ENCODE data around the gene RSF1. TPM values are rescaled to one million over a fixed set of nuclear protein-coding genes. Genes with fewer than 3 reads are reported as not detected.

Gene RSF1
- total RNA-seq, 1 donor from 2014 or later: 74.2 TPM

DNA sequence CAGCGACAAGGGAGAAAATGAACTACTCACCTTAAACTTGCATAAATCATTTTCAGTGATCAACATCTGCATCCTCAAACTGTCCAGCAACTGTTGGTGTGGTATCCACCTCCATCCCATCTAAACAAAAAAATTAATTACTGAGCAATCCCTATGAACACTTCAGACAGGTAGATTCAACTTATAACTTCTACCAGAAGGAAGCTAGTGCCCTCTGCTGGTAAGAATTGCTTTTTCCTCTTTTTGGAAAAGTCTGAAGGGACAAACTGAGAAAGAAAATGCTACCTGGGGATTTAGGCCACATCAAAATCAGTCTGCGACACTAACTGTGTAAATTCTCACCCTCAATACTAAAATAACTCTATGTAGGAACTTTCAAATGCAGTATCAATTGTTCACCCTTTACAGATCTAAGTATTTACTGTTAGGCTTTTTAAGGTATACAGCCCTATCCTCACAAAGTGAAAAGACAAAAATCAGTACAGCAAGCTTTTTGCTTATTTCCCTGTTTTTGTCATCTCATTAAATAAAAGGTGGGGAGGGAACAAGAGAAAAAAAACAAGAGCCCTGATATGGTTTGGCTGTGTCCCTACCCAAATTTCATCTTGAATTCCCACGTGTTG, 200.8 kb downstream of the RSF1 start:
- Mint-ChIP-seq H3K27ac (ENCODE audit: unreplicated experiment) (no peak overlapping the region), H3K36me3 (ENCODE audit: unreplicated experiment) (peaks cover 40% of the 10 kb centered on the region), H3K4me3 (ENCODE audit: unreplicated experiment) (no peak overlapping the region), H3K9me3 (ENCODE audit: unreplicated experiment) (no peaks in the 10 kb centered on the region), H3K27me3 (ENCODE audit: unreplicated experiment) (no peaks in the 10 kb centered on the region), H3K4me1 (ENCODE audit: unreplicated experiment) (no peaks in the 10 kb centered on the region)
- no peak for DNase-seq (ENCODE audit: extremely low spot score, unreplicated experiment)
- TF ChIP-seq, protein P1, sequence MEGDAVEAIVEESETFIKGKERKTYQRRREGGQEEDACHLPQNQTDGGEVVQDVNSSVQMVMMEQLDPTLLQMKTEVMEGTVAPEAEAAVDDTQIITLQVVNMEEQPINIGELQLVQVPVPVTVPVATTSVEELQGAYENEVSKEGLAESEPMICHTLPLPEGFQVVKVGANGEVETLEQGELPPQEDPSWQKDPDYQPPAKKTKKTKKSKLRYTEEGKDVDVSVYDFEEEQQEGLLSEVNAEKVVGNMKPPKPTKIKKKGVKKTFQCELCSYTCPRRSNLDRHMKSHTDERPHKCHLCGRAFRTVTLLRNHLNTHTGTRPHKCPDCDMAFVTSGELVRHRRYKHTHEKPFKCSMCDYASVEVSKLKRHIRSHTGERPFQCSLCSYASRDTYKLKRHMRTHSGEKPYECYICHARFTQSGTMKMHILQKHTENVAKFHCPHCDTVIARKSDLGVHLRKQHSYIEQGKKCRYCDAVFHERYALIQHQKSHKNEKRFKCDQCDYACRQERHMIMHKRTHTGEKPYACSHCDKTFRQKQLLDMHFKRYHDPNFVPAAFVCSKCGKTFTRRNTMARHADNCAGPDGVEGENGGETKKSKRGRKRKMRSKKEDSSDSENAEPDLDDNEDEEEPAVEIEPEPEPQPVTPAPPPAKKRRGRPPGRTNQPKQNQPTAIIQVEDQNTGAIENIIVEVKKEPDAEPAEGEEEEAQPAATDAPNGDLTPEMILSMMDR (IDR thresholded peaks at IDR 0.05): peak; percentile 76

DNA sequence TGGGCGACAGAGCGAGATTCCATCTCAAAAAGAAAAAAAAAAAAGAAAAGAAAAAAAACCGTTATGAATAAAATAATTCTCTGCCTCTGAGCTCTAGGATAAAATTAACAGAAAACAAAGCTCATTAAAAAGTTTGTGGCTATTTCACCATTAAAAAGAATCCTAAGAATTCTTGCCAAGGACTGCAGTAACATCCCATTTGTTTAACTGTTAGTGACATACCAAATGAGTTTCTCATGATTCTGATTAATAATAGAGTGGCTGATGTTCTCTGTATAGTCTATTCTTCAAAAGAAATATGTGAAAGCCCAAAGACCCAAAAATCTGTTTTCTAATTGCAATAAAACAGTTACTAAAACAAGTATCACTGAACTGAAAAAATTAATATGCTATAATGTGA, 202.6 kb downstream of the RSF1 start:
- Mint-ChIP-seq H3K36me3 (ENCODE audit: unreplicated experiment) (peaks cover 36% of the 10 kb centered on the region), H3K9me3 (ENCODE audit: unreplicated experiment) (no peaks in the 10 kb centered on the region), H3K4me1 (ENCODE audit: unreplicated experiment) (no peaks in the 10 kb centered on the region), H3K4me3 (ENCODE audit: unreplicated experiment) (no peak overlapping the region), H3K27me3 (ENCODE audit: unreplicated experiment) (no peaks in the 10 kb centered on the region), H3K27ac (ENCODE audit: unreplicated experiment) (no peak overlapping the region)
- no peak for DNase-seq (ENCODE audit: extremely low spot score, unreplicated experiment)
- TF ChIP-seq, protein P1 (IDR thresholded peaks at IDR 0.05): no peak

DNA sequence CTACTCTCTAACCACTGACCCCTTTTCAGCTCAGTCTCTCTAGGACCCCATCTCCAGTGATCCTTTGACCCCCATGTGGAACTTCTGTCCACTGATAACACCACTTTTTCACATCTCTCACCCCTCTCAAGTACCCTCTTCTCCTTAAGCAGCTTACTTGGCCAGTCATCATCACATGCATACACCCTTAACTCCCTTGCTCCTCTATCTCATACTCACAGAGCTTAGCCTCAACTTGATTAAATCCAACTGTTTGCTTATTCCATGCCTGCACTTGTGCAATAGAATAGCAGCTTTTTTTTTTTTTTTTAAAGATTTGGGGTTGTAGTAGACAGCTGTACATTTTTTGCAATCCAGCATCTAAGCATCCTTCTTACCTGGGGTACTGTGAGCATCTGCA, 208.6 kb downstream of the RSF1 start:
- peaks cover 25% of the 10 kb centered on the region for H3K36me3 Mint-ChIP-seq (ENCODE audit: unreplicated experiment)
- TF ChIP-seq, protein P1 (IDR thresholded peaks at IDR 0.05): no peak
- no peaks in the 10 kb centered on the region for H3K4me1 Mint-ChIP-seq (ENCODE audit: unreplicated experiment)
- no peaks in the 10 kb centered on the region for H3K9me3 Mint-ChIP-seq (ENCODE audit: unreplicated experiment)
- no peak overlapping the region for H3K27ac Mint-ChIP-seq (ENCODE audit: unreplicated experiment)
- no peaks in the 10 kb centered on the region for H3K27me3 Mint-ChIP-seq (ENCODE audit: unreplicated experiment)
- no peak for DNase-seq (ENCODE audit: extremely low spot score, unreplicated experiment)
- no peak overlapping the region for H3K4me3 Mint-ChIP-seq (ENCODE audit: unreplicated experiment)

Other genes with a start within 250 kb of the RSF1 start
- 0.76 and 0.91 TPM in 2 replicates for gene AQP11, start 230.8 kb downstream of the RSF1 start, total RNA-seq
- gene CLNS1A, start 182.9 kb downstream of the RSF1 start, total RNA-seq: 87.4 and 88.0 TPM in 2 replicates
- gene AAMDC, start 422 bp upstream of the RSF1 start, total RNA-seq: 38.0 and 43.8 TPM in 2 replicates
- gene INTS4, start 173.9 kb upstream of the RSF1 start, total RNA-seq: 37.9 and 41.6 TPM in 2 replicates
- 0.73 and 1.0 TPM in 2 replicates for gene KCTD14, start 202.6 kb upstream of the RSF1 start, total RNA-seq
- not detected in 2 replicates for gene THRSP, start 243.1 kb upstream of the RSF1 start, total RNA-seq